Renal pelvis (tissue), 4 donors: ENCODE measurements around the gene POU2AF3. TPM values are rescaled to one million over a fixed set of nuclear protein-coding genes. Genes with fewer than 3 reads are reported as not detected.
A peak's percentile ranks its signal among the peaks of the same experiment; 100 is the strongest.
"Not testable (repeated sequence)": the region's sequence is repeated elsewhere in the genome, so short reads cannot be mapped to it uniquely, and the experiment has no call there.

Experiments used
- DNase-seq: peaks from one replicate; pipeline ENCODE4 v3.0.0-alpha.2; 2013
- polyA plus RNA-seq, 3 donors: library from polyadenylated mRNA; unstranded; fragments of 120-200 nt; gene quantifications; one replicate each; pipeline ENCODE4 v1.2.1, GENCODE V29; 2013; ENCODE audit not compliant: insufficient read length in 3 of 3

POU2AF3 gene
- polyA plus RNA-seq, 3 donors = 8.9 to 9.7 (median 9.0) TPM

- peak; percentile 66 for DNase-seq
Observed at GRCh38 chr11:111299101-111300026, 1.0 kb downstream of the POU2AF3 start.

DNA sequence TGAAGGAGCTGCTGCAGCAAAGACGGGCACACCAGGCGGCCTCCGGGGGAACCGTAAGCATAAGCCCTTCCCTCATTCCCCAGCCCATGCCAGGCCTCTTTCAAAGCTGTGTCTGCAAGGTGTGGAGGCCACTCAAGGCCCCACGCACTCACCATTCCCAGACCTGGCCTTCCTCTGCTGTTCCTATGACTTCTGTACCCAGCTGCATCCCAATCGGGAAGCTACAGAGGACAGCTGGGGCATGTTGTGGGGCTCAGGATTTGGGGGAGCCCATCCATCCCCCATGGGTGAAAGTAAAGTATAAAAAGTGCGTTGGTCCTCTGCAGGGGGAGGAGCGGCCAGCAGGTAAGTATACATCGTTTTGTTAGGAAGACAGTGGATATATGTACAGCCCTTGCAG is 2.2 kb downstream of the POU2AF3 start:
- no peak for DNase-seq

DNA sequence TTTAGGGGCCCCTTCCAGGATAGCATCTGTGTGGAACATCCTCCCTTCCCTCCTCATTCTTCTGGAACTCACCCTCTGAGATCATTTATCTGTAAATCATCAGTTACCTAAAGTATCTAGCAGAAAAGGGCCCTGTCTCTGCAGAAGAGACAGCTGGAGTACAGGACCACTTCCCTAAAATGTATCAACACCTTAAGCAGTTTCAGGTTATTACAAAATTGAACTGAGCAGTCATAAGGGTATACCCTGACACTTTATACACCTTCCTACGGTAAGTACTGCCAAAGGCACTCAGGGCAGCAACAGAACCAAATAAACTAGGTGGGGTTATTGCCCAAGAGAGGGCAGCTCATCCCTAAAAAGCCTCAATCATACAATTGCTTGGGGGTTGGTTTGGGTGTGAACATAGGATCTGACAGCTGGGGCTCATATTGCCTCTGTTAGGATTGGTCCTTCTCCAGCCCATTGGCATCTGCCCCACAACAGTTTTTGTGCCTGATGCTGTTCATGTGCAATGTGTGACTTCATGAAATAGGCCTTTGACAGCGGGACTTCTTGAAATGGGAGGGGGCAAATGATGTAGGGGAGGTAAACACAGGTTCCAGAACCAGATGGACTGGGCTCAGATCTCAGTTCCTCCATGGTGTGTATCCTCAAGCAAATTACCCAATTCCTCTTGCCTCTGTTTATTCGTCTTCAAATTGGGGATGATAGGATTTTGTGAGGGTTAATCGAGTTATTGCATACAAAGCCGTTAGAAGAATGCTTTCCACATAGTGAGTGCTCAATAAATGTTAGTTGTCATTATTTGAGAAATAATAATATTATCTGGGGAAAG is 2.9 kb downstream of the POU2AF3 start:
- DNase-seq = no peak

DNA sequence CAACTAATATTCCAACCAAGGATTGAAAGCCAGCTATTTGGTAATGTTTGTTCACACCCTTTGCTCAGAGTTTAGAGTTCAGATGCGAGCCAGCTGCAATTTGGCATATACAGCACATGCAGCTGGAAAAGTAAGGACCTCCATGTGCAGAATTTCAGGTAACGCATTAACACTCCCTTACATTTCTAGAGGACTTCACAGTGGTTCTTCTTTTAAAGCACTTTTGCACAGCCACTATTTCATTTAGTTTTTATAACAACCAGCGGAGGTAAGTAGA is 3.4 kb downstream of the POU2AF3 start:
- no peak for DNase-seq

GRCh38 chr11:111302298-111302697 is 4.0 kb downstream of the POU2AF3 start:
- DNase-seq = no peak

GRCh38 chr11:111303461-111303860 is 5.1 kb downstream of the POU2AF3 start:
- DNase-seq = no peak

GRCh38 chr11:111305162-111305802 is 6.9 kb downstream of the POU2AF3 start:
- no peak for DNase-seq

DNA sequence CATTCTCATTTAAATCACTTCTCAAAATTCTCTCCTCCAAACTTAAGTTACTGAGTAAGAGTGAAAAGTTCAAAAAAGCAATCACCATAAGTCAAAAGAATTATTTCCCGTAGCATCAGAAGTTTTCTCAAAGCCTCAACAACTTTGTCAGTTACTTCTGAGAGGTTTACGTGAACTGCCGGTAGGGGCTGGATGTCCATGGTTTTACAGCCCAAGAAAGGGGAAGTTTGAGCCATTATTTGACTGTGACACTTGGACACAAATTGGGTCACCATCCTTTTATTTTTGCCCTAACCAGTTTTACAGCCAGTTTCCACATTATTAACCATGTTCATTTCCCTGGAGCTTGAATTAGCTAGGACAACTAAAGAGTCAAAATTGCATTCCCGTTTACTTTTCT is 7.5 kb downstream of the POU2AF3 start:
- no peak for DNase-seq

DNA sequence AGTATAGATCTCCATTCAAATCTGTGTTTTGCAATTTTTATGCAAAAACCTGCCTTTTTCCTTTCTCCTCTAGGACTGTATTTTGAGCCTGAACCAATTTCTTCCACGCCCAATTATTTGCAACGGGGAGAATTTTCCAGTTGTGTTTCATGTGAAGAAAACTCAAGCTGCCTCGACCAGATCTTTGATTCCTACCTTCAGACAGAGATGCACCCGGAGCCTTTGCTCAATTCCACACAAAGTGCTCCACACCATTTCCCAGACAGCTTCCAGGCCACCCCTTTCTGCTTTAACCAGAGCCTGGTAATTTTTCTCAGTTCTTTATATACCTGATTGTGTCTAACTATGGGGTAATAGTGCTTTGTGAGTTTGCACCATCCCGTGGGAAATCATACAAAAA is 8.0 kb downstream of the POU2AF3 start:
- no peak for DNase-seq

DNA sequence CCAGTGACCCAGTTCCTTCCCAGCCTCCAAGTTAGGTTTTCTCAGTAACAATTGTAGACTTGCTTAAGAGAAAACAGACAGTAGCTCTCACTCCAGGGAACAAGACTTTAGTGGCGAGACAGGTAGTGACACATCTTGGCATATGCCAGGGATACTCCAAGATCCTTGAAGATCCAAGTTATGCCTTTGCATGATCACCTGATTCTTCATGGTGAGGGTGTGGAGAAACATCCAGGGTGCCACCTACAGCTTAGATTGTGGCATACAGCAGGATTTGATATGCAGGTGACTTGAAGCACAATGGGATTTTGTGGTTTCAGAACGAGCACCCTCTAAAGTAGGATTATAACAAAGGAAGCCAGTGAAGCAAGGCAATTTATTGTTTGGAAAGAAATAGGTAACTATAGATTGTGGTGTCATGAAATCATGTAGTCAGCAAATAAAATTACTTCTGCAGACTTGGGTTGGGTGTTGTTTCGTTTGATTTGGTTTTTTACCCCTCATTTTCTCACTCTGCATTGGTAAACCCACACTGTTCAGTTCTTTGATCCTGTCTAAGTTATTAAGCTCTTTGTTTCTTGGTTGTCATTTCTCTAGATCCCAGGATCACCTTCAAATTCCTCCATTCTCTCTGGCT is 9.2 kb downstream of the POU2AF3 start:
- DNase-seq = no peak

DNA sequence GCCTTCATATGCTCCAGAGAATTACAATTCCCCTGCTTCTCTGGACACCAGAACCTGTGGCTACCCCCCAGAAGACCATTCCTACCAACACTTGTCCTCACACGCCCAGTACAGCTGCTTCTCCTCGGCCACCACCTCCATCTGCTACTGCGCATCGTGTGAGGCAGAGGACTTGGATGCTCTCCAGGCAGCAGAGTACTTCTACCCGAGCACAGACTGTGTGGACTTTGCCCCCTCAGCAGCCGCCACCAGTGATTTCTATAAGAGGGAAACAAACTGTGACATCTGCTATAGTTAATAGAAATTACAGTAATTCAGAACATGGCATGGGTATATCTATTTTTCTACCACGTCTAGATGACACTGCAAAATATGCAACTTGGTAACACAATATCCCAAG is 9.8 kb downstream of the POU2AF3 start:
- DNase-seq = no peak

- no peak for DNase-seq
Observed at GRCh38 chr11:111309215-111309915, 11.0 kb downstream of the POU2AF3 start.

DNA sequence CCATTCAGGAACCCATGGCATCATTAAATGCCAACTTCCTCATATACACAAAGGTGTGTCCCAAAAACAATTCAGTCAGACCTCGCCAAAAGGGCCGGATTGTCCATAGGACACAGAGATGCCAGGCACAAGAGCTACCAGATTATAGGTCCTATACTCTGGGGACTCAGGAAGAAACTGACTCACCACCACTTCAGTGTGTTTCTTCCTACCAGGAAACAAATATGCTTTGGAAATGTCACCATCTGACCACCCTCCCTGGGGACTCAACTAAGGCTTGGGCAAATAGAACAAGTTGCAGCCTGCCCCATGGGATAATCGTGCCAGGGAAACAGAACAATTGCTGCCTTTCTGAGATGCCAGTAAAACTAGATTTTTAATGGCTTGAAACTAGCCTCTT is 11.7 kb downstream of the POU2AF3 start:
- no peak for DNase-seq

DNA sequence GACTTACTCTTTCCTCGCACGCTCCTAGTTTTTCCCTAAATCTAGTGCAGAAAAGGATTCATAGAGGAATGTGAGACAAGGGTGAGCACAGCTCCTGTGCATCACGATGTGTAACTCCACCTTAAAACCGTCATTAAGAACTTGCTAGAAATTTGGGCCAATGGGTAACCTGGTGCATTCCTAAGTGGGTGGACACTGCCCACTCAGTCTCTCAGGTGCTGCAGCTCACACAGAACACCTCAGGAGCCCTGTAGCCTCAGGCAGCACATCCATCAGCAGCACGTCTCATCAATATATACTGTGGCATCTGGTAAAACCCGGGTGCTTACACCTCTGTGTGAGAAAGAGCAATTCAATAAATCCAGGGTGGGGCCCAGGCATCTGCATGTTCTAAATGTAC is 12.4 kb downstream of the POU2AF3 start:
- no peak for DNase-seq

DNA sequence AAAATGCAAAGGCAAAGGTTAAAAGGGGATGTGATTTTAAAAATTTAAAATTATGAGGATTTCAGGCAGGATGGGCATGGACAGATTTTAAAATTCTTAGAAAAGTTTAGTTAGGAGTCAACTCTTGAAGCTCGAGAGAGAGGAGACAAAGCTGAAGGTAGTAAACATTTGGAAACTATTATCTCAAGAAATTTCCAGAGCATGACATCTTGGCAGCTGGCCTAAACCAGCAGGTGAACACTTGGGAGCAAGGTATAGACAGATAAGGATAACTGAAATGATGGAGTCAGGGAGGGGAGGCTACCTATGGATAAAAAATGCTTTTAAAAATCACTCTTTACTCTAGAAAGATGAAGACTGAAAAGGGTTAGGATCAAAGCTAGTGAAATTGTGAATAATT is 13.7 kb downstream of the POU2AF3 start:
- no peak for DNase-seq

DNA sequence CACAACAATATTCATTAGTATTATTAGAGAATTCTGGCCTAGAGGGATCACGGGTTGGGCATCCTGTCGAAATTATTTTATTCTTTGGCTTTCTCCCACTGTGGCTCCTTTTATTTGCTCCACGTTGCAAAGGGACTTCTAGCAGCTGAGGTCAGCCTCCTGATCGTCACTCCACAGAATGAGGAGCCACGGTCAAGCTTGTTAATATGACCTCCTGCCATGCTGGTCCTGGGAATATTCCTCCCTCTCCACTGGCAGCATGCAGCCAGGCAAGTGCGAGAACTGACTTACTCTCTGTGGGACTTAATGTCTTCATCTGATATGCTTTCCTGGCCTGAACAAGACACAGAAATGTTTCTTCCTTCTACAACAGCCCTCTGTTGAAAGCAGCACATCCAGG is 20.9 kb downstream of the POU2AF3 start:
- DNase-seq = no peak

DNA sequence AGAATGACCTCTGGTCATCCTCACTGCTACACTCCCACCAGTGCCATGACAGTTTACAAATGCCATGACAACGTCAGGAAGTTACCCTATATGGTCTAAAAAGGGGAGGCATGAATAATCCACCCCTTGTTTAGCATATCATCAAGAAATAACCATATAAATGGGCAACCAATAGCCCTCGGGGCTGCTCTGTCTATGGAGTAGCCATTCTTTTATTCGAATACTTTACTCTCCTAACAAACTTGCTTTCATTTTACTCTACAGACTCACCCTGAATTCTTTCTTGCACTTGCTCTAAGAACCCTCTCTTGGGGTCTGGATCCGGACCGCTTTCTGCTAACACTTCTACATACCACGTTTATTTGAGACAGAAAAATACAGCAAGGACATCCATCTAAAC is 21.9 kb downstream of the POU2AF3 start:
- not testable (repeated sequence) for DNase-seq

DNA sequence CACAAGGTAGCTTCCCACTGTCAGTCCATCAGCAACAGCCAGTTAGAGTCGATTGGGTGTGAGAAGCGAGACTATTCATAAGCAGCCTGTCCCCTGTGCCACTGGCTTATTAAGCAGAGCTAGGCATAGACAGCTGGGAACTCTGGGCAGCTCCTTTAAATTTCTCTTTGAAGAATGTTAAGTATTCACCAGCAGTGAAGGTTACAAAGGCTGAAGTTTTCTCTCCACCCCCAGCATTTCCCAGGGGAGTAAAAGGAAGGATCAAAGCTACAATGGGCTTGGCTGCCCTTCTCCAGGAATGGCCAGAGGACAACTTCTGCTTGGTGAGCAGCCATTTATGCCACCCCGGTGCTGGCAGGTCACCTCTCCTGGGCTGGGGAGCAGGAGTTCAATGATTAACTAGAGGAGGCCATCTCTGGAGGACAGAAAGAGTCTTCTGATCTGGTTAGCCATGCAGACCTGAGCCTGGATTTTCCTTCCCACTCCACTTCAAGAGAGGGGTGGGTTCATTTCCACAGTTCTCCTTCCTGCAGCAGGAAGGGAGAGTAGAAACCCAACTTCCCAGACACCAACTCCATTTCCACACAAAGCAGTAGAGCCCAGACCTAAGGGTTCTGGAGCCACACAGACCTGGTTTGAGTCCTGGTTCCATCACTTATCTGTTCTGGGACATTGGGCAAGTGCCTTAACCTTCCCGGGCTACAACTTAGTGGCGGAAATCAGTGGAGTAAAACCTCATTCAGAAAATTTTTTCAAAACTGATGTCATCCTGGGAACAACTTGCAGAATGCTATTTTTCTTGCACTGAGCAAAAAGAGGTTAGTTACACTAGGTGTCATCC is 22.6 kb downstream of the POU2AF3 start:
- DNase-seq = no peak

DNA sequence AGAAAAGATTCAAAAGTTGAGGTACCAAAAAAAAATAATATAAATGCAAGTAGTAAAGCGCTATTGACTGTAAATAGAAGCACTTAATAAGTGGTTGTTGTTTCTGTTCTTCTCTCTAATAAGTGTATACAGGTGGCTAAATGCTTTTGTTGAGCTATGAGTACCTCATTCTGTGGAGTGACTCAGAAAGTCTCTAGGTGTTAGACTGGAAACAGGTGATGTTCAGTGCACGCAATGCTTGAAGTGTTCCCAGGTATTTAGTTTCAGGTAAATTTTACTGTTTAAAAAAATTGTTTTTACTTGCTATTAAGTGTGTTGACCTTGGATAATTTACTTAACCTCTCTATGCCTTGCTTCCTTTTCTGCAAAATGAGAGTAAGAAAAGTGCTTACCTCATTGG is 24.2 kb downstream of the POU2AF3 start:
- no peak for DNase-seq

DNA sequence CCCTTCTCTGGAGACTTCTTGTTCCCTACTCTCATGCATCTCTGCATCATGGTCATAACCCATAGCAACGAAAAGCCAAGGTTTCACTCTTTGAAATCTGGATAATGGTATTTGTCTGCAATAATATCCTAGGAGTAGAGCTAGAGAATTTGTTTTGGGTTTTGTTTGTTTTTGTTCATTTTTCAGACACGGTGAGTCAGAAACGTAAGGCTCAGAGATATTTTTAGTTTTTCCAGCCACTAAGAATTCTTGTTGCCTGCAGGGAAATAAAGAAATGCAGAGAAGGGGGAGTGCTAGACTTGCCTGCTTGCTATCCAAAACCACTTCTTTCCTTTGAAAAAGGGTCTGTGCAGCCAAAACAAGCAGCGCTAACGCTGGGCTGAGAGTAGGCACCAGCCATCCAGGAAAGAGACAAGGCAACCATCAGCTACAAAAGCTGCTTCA is 26.0 kb downstream of the POU2AF3 start:
- no peak for DNase-seq

GRCh38 chr11:111325259-111325658 is 26.9 kb downstream of the POU2AF3 start:
- DNase-seq = no peak
